Stimulated activated CD8-positive, alpha-beta memory T cell treated with anti-CD3 and anti-CD28 coated beads, Interleukin-15, amount 100 ng/mL, for 1 hour (primary cell): ENCODE measurements around the gene NQO2.

Experiments used
- DNase-seq: peaks from one replicate; pipeline ENCODE4 v3.0.0-alpha.2; 2020; ENCODE audit warnings: low read depth

Gene NQO2, protein sequence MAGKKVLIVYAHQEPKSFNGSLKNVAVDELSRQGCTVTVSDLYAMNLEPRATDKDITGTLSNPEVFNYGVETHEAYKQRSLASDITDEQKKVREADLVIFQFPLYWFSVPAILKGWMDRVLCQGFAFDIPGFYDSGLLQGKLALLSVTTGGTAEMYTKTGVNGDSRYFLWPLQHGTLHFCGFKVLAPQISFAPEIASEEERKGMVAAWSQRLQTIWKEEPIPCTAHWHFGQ

DNA sequence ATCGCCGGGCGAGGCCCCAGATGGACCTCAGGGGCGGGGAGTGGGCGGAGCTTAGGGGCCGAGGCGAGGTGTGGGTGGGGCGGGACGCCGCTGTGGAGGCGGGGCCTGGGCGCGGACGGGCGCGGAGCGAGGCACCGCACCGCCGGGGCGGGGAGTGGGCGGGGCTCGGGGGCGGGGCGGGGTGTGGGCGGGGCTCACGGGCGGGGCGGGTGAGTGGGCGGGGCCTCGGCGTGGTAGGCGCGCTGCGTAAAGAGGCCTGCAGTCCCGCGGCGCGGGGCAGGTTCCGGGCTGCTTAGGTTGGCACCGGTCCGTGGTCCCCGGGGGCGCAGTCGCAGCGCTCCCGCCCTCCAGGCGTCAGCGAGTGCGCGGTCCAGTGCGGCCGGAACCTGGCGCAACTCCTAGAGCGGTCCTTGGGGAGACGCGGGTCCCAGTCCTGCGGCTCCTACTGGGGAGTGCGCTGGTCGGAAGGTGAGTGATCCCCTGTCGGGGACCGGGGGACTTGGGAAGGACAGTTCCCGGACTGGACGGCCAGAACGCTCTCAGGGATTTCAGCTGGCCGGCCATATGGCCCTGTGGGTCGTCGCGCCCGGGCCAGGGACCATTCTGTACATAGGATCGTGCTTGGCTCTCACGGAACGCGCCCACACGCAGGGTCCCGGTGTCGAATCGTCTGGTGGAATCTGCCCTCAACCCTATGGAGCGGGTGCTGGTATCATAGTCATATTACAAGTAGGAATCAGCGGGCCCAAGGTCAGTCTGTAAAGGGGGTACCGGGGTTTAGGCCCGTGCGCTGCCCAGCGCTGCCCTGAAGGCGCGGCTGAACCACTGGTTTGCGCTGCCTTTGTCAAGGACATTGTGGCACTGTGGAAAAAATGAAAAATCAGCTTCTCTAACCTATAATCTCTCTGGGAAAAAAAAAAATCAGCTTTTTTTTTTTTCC lies at the start of gene NQO2:
NQO2 (plus strand) TSS at position 277 of the 940 bp plus-strand sequence. CDS start 6,659 bp downstream, outside the sequence.
- DNase-seq: peak; percentile 83

DNA sequence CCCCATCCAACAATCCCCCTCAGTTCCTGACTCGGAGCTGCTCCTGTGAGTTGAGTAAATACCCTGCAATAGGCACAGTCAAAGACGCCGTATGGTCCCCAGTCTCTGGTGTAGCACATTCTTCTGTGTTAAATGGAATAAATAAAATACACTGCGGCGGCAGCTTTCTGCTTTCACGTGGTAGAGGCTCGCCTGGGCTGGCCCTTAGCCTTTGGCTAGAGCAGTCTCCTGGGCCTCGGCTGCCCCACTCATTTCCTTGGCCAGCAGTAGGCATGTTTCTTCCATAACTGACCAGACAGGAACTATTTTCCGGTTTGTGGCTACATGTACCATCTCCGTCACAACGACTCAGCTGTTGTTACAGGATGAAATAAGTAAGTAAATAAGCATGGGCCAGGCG lies 49.0 kb upstream of the NQO2 start:
- no peak for DNase-seq

DNA sequence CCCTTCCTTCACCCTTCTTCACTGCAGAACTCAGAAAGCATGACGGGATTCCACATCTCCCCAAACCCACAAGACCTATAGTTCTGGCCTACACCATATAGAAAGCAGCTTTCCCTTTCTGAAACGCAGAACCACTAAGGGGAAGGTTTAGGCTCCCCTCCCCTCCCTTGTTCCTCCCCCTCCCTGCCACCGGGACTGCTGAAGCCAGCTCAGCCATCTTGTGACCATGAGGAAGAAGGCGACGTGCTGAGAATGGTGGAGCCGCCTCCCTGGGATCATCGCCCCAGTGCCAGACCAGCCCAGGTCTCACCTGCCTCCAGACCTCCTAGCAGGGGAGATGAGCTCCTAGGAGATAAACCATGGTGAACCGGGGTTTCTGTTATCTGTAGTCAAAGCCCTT lies 48.0 kb upstream of the NQO2 start:
- no peak for DNase-seq

DNA sequence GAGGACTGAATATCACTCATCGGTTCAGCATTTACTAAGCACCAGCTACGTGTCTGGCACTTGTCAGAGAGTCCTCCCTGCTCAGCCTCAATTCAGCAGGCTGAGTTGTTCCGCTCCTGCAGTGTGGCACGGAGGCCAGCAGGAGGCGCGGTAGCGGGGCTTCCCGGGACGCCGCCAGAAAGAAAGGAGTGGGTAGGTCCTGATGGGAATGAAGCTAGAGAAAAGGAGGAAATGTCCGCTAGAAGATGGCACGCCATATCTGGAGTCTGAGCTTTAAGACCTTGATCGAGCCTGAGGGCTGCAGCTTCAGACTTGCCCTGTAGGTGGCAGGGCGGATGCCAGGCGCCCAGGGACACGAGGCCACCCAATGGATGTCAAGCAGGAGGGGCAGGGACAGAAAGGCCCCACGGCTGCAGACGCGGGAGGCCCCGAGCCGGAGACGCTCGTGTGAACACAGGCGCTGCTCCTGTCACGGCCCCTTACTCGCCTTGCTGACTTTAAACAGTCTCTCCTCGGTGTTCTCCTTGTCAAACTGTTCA lies 47.1 kb upstream of the NQO2 start:
- peak; percentile 24 for DNase-seq

DNA sequence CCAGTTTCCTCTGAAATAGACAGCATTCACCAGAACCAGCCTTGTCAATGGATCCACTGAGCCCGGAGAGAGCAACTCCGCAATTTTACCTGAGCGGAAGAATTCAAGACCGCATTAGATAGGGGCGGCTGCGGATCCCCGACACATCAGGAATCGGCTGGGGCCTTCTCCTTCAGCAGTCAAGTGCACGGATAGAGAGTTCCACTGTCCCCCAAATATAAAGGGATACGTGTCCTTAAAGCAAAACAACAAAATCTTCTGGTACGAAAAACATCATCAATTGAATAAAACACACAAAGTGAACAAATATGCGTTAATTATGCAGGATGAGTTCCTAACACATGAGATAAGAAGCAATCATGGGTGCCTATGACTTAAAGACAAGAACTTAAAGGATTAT lies 46.6 kb upstream of the NQO2 start:
- no peak for DNase-seq

DNA sequence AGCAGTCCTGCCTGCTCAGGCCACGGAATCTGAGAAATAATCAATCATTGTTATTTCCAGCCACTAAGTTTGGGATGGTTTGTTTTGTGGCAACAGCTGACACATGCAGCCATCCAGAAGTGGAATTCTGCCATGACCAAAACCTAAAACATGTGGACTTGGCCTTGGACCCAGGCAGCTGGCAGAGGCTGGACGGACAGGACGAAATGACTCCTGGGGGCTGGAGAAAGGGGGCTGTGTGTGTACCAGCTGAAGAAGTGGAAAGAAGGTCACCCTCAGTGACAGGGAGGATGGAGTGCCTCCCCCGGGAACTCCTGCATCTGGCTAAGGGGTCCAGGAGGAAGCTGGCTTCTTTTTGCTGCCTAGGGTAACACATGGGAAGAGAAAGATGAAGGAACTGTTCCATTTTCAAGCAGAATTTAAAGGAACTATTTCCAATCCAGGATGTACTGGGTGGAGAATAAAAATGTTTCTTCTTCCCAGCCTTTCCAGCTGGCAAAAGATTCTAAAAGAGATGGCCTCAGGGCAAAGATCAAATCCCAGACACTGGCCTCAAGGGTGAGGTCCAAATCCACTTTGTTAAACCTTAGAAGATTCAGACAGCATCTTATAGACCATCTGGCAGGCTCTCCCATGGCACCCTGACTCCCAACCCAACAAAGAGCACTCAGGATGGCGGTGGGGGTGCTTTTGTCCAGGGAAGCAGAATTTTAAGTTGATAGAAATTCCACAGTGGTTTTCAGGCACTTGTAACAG lies 42.6 kb upstream of the NQO2 start:
- DNase-seq: no peak

DNA sequence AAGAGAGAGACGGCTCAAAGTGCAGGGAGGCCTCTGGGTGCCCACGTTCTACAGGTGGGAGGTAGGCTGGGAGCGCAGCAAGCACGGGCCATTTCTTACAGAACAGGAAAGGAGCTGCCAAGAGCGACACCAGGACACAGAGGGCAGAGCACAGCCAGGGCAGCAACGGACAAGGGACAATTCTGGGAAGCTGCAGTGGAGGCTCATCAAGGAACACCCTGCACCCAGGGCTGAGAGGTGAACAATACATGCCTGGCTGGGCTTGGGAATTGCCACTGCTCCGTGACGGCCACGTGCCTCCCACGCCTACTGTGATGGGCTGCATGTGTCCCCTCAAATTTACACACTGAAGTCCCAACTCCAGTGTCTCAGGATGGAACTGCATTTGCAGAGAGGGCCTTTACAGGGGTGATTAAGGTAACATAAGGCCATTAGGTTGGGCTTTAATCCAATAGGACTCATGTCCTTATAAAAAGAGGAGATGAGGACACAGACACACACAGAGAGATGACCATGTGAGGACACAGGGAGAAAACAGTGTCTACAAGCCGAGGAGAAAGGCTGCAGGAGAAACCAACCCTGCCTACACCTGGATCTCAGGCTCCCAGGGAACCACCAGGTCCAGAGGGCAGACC lies 41.9 kb upstream of the NQO2 start:
- no peak for DNase-seq

DNA sequence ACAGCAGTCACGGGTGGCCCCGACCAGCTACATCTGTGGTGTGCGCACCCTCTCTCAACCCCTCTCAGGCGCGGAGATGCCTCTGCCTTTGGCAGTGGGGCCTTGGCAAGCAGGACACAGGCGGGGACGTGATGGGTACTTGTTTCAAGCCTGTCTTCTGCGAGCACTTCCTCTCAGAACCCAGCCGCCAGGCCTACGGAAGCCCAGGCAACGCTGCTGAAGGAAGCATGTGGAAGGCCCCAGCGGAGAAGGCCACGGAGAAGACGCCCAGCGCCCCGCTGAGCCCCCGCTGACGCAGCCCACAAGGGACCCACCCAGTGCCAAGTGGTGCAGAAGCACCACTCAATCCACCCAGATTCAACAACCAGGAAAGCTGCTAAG lies 41.4 kb upstream of the NQO2 start:
- no peak for DNase-seq

DNA sequence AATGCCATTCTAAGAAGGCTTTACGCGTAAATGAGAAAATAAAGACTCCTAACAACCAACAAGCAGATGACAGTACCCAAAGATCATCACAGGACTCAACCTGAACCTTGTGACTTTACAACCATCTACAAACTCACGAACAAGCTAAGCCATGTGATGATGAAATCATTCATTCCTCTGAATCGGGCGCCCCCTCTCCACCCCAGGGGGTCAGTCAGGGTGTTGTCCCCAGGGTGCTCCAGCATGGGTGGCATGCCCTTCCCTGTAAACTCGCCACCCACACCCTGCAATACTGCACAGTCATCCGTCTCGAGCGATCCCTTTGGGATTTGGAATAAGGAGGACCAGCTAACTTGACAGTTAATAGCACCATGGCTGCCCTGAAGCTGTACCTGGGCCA lies 40.9 kb upstream of the NQO2 start:
- no peak for DNase-seq

DNA sequence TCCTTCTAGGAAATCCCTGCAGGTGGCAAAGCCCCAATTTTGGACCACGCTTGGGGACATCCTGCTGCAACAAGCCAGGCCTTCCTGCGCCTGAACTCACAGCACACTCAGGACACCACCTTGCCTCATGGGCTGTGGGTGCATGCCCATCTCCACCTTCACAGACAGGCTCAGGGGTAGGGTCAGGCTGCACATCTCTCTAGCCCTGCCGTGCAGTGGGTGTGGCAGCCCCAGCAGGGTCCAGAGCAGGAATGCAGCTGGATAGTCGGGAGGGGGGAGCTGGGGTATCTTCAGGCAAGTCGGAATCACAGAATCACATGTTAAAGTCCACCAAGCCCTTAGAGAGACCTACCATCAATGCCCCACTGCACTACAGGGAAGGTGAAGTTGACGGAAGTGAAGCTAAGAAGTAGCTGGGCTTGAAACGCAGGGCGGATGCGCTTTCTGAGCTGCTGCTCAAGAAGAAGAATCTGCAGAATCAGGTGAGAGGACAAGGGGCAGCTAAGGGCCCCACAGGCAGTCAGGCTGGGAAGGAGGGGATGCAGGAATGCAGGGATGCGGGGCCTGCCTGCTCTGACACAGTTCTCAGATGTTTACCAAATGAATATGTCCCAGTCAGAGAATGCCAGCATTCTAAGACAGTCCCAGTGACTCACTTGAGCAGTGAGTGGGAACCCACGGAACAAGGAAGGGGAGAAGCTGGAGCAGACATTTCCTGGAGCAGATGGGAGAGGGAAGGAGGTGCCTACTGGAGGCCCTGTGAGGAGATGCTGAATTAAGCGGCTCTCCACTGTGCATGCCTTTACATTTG lies 39.6 kb upstream of the NQO2 start:
- DNase-seq: no peak

DNA sequence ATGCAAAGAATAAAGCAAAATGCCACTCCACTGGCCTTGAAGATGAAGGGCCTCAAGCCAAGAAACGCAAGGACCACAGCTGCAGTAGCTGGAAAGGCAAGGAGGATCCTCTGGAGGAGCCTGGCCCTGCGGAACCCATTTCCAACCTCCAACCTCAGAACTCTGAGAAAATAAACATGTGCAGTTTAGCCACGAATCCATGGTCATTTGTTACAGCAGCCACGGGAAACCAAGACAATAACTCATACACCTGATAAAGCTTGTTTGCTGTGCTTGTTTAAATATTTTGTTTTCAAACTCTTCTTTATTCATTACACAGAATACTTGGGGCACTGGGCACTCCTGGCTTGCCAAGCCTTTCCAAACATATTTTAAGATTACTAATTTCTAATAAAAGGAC lies 38.8 kb upstream of the NQO2 start:
- no peak for DNase-seq

DNA sequence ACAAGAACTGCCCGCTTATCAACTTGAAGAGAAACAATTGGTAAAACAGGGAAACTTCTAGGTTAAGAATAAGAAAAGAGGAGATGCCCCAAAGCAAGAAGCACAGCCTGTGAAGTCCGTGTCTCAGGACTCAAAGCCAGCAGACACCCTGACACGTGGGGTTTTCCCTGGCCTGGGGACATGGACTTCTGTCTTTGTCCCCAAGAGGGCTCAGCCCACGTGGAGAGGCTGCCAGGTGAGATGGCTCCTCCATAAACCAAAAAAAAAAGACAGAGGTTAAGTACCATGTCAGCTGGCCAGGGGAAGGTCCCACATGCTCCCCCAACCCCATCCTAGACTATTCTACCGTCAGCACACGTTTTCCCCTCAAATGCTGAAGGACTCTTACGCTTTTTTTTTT lies 38.2 kb upstream of the NQO2 start:
- DNase-seq: no peak

DNA sequence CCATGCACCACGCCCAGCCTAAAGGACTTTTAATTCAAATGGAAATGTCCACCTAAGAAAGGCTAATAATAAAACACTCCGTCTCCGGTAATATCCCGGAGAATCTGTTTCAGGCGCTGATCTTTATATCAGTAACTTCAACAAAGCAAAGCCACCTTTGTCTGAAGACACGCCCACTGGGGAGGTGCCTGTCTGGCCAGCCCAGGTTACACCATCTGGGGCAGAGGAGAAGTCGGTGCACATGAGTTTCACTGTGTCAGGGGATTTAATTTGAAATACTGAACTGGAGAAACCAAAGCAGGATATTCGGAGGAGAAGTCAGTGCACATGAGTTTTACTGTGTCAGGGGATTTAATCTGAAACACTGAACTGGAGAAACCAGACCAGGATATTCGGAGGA lies 37.7 kb upstream of the NQO2 start:
- no peak for DNase-seq

DNA sequence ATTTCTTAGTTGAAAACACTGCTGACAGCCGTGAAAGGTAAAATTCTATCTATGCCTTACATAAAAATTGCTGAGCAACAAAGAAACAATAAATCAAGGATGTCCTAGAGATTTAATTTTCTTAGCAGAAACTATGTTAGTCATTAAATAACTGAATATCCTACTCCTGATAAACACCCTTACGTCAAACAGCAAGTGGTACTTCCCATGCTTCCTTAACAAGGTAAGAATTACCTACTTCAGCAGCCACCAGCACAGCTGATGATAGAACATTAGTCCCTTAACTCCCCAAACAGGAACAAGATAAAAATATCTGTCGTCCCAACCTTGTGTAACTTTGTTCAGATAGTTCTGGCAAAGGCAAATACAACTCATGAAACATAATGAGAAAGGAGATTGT lies 37.1 kb upstream of the NQO2 start:
- DNase-seq: no peak

DNA sequence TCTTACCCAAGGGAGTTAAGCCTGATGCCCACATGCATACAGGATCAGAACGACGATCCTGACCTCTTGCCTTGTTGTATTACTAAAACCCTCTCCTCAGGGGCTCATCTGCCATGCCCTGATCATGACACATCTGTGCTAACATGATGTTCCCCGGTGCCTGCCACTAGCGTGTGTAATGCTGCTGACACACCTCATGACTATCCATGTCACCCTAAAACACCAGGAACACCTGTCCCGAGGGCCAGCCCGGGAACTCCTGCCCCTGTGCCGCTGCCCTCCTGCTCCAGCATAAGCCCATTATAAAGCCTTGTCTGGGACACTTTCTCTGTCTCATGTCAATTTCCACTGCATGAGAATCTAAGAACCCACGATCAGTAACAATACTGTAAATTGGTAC lies 35.9 kb upstream of the NQO2 start:
- no peak for DNase-seq

DNA sequence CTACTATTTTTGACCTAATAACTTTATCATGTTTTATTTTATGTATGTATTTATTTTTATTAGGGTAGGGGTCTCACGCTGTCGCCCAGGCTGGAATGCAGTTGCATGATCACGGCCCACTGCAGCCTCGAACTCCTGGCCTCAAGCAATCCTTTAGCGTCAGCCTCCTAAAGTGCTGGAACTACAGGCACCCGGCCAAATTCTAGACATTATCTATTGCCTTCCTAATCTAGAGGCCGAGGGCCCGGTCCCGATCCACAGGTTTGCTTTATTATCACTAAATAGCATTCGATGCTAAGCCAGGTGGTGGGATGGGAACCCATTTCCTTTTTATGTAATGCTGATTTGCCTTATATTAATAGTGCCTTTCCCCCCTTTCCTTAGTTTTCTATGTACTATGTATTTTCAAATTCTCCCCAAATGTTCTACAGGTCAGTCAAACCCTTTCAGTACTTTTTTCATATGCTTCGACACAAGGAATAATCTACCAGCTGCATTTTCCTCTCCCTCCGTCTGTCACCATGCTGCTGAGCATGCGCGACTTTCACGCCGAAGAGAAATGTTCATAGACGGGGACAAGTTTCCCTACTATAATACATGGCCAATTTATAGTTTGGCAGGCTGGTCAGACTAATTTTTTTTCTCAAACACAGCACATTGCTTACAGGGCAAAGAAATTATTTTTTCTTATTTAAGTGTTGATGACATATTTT lies 34.7 kb upstream of the NQO2 start:
- DNase-seq: no peak

DNA sequence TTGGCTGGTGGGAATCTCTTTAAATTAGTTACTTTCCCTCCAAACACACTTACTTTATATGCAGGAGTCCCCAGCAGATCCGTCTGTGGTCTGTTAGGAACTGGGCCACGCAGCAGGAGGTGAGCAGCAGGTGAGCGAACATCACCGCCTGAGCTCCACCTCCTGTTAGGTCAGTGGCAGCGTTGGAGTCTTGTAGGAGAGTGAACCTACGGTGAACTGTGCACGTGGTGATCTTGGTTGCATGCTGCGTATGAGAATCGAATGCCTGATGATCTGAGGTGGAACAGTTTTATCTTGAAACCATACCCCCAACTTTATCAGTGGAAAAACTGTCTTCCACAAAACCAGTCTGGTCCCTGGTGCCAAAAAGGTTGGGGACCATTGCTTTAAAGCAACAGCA lies 33.3 kb upstream of the NQO2 start:
- no peak for DNase-seq

DNA sequence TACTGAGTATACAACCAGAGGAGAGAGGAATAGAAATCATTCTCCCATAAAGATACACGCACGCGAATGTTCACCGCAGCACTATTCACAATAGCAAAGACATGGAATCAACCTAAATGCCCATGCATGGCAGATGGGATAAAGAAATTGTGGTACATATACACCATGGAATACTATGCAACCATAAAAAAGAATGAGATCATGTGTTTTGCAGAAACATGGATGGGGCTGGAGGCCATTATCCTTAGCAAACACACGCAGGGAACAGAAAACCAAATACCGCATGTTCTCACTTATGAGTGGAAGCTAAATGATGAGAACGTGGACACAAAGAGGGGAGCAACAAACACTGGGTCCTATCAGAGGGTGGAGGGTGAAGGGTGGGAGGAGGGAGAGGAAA lies 31.8 kb upstream of the NQO2 start:
- DNase-seq: no peak

DNA sequence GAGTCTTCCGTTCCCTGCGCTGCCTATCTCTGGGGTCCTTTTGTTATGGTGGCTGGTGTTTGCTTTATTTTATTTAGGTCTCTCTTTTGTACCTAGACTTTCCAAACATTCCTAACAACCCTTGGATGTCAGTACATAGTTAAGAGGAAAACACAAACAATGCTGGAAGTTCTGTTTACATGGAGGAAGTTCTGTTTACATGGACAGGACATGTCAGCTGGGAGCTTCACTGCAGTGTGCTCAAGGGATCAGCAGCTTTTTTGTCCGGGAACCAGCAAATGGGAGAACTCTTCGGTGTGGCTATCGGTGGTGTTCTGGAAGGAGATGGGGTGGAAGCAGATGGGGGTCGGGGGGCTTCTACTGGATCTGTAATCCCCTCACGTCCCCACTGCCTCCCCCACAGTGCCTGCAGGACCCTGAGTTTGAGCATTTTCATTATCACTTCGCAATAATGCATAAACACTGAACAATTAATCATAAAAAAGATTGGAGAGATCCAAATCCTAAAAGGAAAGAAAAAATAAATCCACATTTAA lies 31.0 kb upstream of the NQO2 start:
- no peak for DNase-seq

DNA sequence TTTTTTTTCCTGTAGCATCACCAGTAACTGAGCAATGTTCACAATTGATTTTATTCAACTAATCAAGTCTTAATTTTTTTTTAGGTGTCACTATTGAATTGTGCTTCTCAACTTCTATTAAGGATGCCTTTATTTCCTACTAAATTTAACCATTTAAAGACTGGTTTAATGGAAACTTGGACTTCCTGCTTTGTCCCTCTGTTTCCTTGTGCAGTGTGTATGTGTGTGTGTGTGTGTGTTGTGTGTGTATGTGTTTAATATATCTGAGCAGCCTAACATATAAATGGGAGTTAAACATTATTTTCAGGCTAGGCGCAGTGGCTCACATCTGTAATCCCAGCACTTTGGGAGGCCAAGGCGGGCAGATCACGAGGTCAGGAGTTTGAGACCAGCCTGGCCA lies 30.1 kb upstream of the NQO2 start:
- DNase-seq: no peak
